Progenitor cell of endocrine pancreas (in vitro differentiated cells): ENCODE results near the gene KLF12. TPM values are rescaled to one million over a fixed set of nuclear protein-coding genes. Genes with fewer than 3 reads are reported as not detected.

Experiments used
- DNase-seq: peaks from one replicate; pipeline ENCODE4 v3.0.0; 2021; ENCODE audit warnings: low spot score; ENCODE audit not compliant: unreplicated experiment
- H3K27ac Mint-ChIP-seq: 2 replicates; pipeline ENCODE4 v1.8.0; 2021; ENCODE audit warnings: mild to moderate bottlenecking, moderate library complexity, mixed read lengths
- H3K27me3 Mint-ChIP-seq: 2 replicates; pipeline ENCODE4 v1.8.0; 2021; ENCODE audit warnings: mixed read lengths
- H3K36me3 Mint-ChIP-seq: 2 replicates; pipeline ENCODE4 v1.8.0; 2022; ENCODE audit warnings: mixed read lengths; ENCODE audit not compliant: insufficient read depth
- H3K4me1 Mint-ChIP-seq: 2 replicates; pipeline ENCODE4 v1.8.0; 2021; ENCODE audit warnings: low read depth, mixed read lengths
- H3K4me3 Mint-ChIP-seq: 2 replicates; pipeline ENCODE4 v1.8.0; 2021; ENCODE audit warnings: low read depth, mild to moderate bottlenecking, moderate library complexity, mixed read lengths
- H3K9me3 Mint-ChIP-seq: 2 replicates; pipeline ENCODE4 v1.8.0; 2021; ENCODE audit warnings: low read depth, mixed read lengths
- total RNA-seq: library from RNA; stranded (reverse); gene quantifications from 2 replicates; pipeline ENCODE4 v1.2.1, GENCODE V29; 2021
- TF ChIP-seq, protein P1 (sequence below): fragments of 200-600 bp; sonication (generic); IDR thresholded peaks from one replicate; pipeline ENCODE4 v1.5.0; 2021; ENCODE audit warnings: antibody characterized with exemption, mild to moderate bottlenecking; ENCODE audit not compliant: unreplicated experiment

KLF12 gene
- total RNA-seq, 1 donor from 2014 or later, result 25.4 TPM

DNA sequence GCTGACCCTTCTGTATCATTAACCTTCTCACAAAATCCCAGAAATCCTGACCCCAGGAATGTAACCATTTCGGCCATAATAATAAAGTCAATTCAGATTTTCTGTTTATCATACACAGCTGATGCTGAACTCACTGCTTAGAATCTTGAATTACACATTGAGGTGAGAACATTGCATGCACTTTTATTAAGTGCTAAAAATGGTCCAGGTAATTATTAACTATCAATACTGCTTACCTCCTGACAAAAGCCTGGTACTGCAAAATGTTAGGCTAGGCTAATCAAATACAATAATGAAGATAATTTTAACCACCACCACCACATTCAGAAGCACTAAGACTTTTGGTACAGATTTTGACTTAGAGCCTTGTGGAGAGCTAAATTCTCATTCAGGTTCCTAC lies 36.1 kb downstream of the KLF12 start:
- no peaks in the 10 kb centered on the region for H3K27me3 Mint-ChIP-seq
- no peak overlapping the region for H3K27ac Mint-ChIP-seq
- peaks cover 4% of the 10 kb centered on the region for H3K4me1 Mint-ChIP-seq
- H3K9me3 Mint-ChIP-seq, result peaks cover 9% of the 10 kb centered on the region
- no peak for DNase-seq
- TF ChIP-seq, protein P1, sequence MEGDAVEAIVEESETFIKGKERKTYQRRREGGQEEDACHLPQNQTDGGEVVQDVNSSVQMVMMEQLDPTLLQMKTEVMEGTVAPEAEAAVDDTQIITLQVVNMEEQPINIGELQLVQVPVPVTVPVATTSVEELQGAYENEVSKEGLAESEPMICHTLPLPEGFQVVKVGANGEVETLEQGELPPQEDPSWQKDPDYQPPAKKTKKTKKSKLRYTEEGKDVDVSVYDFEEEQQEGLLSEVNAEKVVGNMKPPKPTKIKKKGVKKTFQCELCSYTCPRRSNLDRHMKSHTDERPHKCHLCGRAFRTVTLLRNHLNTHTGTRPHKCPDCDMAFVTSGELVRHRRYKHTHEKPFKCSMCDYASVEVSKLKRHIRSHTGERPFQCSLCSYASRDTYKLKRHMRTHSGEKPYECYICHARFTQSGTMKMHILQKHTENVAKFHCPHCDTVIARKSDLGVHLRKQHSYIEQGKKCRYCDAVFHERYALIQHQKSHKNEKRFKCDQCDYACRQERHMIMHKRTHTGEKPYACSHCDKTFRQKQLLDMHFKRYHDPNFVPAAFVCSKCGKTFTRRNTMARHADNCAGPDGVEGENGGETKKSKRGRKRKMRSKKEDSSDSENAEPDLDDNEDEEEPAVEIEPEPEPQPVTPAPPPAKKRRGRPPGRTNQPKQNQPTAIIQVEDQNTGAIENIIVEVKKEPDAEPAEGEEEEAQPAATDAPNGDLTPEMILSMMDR, result no peak
- H3K4me3 Mint-ChIP-seq, result no peak overlapping the region
- peaks cover 9% of the 10 kb centered on the region for H3K36me3 Mint-ChIP-seq

- Mint-ChIP-seq H3K36me3 (peaks cover 9% of the 10 kb centered on the region), H3K4me3 (no peak overlapping the region), H3K4me1 (peaks cover 4% of the 10 kb centered on the region), H3K9me3 (peaks cover 9% of the 10 kb centered on the region), H3K27ac (no peak overlapping the region), H3K27me3 (no peaks in the 10 kb centered on the region)
- no peak for DNase-seq
- TF ChIP-seq, protein P1, result no peak
Measured at GRCh38 chr13:74097116-74097515, 37.1 kb downstream of the KLF12 start.

DNA sequence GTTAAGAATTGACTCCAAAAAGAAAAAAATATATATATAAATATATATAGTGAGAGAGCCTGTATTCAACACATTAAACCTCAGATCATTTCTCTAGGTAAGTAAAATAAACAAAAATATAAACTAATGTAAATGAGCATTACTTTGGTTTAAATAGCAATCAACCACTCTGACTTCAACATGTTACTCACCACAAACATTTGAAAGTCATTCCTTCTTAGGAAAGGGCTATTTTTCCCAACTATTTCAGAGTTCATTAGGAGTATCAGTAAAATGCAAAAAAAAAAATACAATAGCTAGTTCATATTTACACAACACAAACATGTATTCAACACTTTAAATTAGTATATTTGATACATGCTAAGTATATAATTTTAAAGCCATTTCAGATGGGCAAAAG lies 40.5 kb downstream of the KLF12 start:
- no peak for DNase-seq
- TF ChIP-seq, protein P1, result no peak
- H3K4me3 Mint-ChIP-seq, result no peak overlapping the region
- no peaks in the 10 kb centered on the region for H3K36me3 Mint-ChIP-seq
- no peaks in the 10 kb centered on the region for H3K27me3 Mint-ChIP-seq
- H3K4me1 Mint-ChIP-seq, result peaks cover 4% of the 10 kb centered on the region
- no peak overlapping the region for H3K27ac Mint-ChIP-seq
- H3K9me3 Mint-ChIP-seq, result no peaks in the 10 kb centered on the region

DNA sequence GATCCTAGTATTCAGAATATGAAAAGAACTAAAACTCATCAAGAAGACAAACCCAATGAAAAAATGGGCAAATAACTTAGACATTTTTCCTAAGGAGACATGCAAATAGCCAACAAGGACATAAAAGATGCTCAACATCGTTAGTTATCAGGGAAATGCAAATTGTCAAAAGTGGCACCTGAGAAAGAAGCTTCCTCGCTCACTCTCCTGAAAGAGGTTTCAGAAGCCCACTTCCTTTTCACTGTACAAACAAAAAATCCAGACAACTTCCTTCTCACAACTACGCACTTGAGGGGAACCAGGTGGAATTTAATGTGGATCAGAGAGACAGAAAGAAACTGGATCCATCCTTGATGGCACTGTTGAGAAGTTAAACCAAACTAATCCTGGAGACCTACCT lies 41.5 kb downstream of the KLF12 start:
- Mint-ChIP-seq H3K9me3 (no peaks in the 10 kb centered on the region), H3K27ac (no peak overlapping the region), H3K4me1 (no peaks in the 10 kb centered on the region), H3K4me3 (no peak overlapping the region), H3K27me3 (no peaks in the 10 kb centered on the region), H3K36me3 (no peaks in the 10 kb centered on the region)
- TF ChIP-seq, protein P1, result no peak
- DNase-seq, result no peak

DNA sequence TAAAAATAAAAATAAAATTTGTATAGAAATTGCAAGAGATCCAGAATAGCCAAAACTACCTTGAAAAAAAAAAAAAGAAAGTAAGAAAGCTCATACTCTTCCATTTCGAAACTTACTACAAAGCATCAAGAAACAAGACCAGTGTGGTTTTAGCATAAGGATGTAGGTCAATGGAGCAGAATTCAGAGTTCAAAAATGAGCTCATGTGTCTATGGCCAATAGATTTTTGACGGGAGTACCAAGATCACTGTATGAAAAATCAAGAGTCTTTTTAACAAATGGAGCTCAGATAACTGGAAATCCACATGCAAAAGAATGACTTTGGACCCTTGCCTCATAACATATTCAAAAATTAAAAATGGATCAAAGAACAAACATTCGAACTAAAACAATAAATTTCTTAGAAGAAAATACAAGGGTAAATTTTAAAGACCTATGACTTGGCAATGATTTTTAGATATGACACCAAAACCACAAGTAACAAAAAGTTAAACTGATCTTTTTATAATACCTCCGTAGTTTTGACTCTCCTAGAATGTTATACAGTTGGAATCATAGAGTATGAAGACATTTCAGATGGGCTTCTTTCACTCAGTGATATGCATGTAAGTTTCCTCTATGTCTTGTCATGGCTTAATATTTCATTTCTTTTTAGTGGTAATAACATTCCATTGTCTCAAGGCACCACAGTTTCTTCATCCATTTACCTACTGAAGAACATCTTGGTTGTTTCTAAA lies 43.2 kb downstream of the KLF12 start:
- DNase-seq, result no peak
- Mint-ChIP-seq H3K36me3 (no peaks in the 10 kb centered on the region), H3K9me3 (no peaks in the 10 kb centered on the region), H3K4me1 (no peaks in the 10 kb centered on the region), H3K27me3 (no peaks in the 10 kb centered on the region), H3K4me3 (no peak overlapping the region), H3K27ac (no peak overlapping the region)
- TF ChIP-seq, protein P1, result no peak
